AG08396 (cell line): ENCODE data around the gene MKS1.

Source experiments
- DNase-seq: peaks from one replicate; pipeline ENCODE4 v3.0.0; 2012; ENCODE audit warnings: low spot score, mixed read lengths

MKS1 gene

DNA sequence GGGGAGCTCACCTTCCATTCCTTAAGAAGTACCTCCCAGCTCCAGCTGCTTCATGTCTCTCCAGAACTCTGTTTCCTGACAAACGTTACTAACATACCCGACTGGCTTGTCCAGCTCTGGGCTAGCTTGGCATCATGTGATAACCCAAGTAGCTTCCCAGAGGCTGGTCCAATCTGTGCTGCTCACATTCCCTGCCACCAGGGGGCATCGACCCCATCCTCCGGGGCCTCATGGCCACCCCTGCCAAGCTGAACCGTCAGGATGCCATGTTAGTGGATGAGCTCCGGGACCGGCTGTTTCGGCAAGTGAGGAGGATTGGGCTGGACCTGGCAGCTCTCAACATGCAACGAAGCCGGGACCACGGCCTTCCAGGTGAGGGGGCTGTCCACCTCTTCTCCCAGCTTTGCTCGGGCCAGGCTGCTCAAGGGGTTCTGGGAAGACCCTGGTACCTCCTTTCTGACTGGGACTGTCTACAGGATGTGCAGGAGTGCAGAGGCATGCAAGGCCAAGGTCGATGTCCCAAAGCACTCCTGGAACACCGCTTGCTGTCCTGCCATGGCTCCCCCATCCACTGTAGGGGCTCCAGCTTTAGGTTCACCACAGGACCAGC lies 18.9 kb downstream of the MKS1 start:
- peak; percentile 57 for DNase-seq

DNA sequence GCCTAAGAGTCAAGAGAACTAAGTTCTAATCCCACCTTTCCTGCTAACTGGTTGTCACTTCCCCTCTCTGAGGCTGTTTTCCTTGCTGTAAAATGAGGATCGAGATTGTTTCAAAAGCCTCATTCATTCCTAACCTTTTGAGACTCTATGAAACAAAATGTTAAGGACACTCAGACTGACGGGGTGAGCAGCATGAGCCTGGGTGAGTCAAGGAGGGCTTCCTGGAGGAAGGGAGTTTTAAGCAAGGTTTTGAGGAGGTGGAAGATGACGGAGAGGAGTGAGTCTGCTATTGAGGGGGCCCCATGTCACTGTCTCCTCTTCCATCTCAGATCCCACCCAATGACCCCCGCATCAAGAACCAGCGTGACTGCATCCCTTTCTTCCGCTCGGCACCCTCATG lies 22.4 kb downstream of the MKS1 start:
- DNase-seq: no peak

DNA sequence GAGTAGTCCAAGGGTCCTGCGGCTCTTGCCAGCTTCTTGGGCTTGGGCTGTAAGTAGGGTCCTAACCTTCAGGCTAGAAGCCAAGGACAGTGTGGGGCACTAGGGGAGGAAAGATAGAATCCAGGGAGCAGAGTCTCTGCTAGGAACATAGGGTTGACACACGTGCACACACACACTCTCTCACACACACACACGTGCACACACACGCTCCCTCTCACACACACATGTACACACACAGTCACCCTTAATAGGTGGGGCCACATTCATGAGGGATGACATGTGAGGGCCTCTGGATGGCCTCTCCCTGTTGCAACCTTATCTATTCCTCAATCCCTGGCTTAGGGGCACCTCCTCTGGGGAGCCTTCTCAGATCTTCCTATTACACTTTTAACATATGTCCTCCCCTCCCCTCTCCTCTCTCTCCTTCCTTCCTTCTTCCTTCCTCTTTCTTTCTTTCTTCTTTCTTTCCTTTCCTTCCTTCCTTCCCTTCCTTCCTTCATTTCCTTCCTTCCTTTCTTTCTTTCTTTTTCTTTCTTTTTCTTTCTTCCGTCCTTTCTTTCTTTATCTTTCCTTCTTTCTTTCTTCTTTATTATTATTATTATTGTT lies 23.4 kb downstream of the MKS1 start:
- DNase-seq: no peak

DNA sequence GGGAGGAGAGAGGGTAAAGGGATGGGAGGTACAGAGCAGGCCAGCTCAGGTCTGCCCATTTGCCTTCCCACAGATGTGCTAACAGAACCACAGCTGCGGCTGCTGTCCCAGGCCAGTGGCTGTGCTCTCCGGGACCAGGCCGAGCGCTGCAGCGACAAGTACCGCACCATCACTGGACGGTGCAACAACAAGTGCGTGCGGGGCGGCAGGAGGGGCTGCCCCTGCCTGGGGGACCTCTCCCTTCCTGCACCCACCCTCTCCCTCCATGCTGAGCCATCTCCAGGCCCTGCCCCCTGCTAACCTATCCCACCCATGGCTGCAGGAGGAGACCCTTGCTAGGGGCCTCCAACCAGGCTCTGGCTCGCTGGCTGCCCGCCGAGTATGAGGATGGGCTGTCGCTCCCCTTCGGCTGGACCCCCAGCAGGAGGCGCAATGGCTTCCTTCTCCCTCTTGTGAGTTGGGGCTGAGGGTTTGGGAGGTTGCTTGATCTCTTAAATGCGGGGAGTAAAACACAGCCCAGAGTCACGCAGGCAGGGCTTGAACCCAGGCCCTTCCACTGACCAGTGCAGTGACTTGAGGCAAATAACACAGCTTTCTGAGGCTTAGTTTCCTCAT lies 25.3 kb downstream of the MKS1 start:
- no peak for DNase-seq

DNA sequence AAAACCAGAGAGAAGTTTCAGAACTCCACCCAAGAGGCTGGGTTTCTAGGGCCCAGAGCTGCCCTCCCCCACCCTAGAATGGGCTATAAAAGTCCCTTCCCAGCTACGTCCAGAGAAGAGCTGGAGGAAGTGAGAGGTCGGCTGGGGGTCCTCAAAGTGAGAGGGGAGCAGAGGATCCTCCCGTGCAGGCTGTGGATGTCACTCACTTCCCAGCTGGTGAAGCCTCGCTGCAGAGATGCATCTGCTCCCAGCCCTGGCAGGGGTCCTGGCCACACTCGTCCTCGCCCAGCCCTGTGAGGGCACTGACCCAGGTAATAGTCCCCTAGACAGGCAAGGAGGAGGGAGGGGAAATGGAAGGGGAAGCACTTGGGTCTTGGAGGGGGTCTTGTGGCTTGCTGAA lies 26.4 kb downstream of the MKS1 start, which contains the start of gene EPX:
TSS of gene EPX (plus strand) at position 115 of the 400 bp plus-strand sequence. CDS start at position 236, 121 bp downstream.
- no peak for DNase-seq

DNA sequence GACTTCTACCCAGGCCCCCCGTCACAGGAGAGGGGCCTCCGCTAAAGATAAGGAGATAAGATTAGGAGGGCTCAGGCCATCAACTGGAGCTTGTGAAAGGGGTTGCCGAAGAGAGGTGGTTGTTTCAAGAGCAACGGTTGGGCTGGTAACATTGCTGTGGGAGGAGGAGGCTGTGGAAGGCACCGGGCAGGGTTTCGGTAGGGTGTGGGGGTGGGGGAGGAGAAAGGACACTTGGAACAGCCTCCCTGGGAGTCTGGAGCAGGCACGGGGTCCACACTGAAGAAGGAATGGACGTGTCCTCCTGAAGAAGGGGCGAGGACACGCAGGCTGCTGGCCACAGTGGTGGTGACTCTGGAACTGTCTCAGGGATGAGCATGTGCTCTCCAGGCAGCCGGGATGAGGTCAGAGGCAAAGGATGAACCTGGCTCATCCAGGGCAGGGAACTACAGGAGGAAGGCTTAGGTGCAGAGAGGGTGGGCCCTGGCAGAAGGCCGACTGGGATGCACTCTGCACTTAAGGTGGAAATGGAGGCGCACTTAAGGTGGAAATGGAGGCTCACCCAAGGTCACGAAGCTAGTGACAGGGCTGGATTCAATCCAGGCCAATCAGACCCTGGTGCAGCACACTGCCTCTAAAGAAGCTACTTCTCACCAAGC lies 27.7 kb downstream of the MKS1 start:
- no peak for DNase-seq

DNA sequence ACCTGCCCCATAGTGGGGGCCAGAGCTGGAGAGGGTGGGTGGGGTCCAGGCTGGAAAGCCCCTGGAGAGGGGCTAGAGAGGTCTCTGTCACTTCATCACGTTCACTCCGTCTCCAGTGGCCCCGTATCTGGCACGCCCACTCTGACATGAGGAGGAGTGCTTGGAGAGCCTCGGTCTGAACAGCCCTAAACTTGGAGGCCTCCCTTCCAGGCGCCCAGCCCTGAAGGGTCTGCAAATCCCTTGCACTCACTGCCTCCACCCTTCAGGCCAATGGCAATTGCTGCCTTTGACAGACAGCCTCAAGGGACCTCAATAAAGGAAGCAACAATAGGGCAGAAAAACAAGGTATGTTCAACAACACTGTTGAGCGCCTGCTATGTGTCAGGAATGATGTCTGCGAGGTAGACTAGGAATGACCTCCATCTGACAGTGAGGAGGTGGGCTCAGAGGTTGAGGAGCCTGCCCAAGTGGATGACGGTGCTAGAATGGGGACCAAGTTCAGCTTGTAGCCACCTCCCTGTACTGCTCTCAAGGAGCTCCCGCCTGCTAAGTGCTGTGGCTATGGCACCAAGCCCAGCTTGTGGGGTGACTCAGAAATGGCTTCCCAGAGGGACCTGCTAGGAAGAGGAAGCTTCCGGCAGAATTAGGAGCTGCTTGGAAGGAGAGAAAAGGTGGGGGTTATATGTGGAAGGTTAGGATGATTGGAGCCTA lies 29.5 kb downstream of the MKS1 start:
- peak; percentile 89 for DNase-seq

DNA sequence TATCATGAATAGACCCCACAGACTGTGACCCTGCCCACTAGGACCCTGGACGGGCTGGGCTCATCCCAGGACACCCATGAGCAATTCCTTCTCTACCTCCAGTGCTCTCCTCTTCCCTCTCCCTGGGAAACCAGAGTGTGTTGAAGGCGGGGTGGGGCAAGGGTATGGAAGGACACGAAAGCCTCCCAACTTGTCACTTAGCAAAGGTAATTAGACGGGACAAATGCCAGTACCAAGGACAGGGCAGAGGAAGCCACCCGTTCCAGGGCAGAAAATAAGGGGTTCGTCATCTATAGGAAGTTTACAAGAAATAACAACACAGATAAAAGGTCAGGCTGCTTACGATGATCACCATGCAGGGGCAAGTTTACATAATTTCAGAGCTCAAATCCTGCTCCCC lies 31.4 kb downstream of the MKS1 start:
- no peak for DNase-seq

DNA sequence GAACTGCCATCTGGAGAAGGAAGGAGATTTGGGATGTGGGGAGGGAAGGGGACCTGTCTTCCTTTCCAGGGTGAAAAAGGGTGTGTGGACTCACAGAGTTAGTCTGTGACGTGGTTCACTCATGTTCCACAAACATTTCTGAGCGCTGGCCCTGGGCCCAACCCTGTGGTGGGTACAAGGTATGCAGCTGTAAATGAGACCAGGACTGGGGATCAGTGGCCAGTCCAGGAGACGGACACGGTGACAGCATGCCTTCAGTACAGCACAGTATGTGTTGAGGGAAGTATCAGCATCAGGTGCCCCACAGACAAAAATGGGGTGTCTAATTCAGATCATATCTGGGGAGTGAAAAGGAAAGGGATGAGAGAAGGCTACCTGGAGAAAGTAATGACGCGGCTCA lies 32.0 kb downstream of the MKS1 start:
- DNase-seq: no peak

DNA sequence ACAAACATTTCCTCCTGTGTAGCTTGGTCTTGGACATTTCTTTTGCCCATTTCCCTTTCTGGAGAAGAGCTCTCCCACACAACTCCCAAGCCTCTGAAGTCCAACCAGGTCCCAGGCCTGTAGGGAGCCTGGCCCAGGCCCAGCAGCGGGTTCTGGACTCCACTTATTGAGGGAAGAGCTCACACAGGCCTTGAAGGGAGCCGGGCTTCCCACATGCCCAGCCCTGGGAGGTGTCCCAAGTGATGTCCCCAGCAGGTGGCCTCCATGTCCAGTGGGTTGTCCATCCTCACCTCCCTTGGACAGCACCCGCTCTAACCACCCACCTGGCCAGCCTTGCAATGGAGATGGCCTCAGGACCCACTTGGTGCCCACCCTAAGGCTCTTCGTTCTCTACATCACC lies 32.5 kb downstream of the MKS1 start:
- no peak for DNase-seq

DNA sequence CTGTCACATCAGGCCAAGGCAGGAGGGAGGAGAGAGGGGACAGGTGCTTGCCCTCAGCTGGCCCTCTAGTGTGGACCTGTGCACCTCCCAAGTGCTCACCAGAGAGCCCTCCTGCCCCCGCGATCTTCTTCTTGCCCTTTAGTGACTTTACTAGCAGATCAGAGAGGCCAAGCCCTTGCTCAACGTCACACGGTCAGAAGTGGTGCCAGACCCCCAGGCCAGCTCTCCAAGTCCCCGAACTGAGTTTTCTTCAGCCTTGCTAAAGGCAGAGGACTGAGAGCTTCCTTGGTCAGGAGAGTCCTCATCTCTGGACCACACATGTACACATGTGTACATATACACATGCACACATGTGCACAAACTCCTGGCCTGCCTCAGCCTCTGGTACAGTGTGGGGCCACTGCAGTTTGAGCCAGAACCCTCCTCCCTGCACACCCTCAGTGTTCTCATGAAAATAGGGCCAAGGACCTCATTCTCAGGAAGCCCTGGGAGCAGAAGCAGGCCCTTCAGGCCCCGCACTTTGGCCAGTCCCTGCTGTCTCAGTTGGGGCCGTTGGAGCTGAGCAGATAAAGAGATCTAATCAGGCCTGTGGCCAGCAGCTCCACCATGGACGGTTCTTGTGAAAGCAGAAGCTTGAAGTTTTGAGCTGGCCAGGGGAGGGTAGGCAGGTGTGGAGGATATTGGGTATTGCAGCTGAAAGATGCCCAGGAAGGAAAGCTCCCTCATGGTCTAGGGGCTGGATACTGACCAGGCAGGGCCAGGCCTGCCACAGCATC lies 33.9 kb downstream of the MKS1 start:
- DNase-seq: no peak

DNA sequence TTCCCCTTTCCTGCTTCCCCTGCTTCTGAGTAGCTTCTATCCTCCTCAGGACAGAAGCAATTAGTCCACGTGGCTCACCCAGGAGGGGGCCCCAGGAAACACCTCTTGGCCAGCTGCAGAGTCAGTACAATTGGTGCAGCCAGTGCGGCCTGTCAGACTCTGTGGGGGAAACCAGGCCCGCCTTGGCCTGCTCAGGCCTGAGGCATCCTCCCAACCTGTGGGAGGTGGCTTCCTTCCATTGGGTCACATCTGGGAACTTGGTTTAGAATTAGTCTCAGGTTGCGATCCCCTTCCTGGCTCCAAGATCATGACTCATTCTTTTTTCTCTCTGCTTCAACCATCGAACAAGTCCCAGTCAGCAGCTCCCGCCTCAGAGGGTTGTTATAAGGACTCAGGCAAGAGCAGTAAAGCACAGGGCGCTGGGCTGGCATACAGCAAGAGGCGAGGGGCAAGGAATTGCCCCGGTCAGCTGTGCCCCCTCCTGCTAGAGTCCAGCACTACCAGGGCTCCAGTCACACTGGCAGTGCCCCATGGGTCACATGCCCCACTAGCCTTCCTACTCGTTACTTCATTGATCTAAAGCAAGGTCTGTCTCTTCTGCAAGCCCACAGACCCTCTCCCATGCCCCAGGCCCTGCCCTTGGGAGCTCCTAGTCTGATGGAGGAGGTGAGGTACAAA lies 34.6 kb downstream of the MKS1 start:
- no peak for DNase-seq

DNA sequence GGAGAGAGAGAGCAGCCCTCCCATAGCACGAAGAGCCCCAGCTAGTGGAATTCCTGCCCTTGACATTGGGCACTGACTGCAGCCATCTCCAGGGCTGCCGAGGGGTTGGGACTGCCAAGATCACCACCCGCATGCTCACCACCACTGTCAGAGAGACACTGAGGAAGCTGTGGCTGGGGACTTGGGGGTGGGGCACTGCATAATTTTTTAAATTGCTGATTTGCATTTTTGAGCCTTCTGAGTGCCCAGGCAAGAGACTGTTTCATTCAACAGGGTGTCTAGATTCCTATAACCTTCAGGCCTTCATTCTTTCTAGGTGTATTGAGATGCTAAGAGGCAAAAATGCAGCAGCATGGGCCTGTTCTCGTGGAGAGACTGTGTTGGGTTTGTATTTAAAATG lies 35.5 kb downstream of the MKS1 start:
- DNase-seq: no peak

DNA sequence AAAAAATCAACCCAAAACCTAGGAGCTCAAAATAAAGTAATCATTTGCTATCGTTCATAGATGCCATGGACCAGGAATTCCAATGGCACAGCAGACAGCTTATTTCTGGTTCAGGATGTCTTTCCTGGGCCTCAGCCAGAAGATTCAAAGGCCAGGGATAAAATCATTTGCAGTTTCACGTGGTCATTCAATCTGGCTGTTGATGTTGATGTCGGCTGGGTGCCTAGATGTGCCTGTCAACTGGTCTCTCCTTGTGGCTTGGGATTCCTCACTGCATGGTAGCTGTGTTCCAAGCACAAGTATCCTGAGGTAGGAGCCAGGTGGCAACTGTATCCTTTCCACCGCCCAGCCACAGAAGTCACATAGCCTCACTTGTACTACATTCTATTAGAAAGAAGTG lies 37.3 kb downstream of the MKS1 start:
- DNase-seq: no peak

DNA sequence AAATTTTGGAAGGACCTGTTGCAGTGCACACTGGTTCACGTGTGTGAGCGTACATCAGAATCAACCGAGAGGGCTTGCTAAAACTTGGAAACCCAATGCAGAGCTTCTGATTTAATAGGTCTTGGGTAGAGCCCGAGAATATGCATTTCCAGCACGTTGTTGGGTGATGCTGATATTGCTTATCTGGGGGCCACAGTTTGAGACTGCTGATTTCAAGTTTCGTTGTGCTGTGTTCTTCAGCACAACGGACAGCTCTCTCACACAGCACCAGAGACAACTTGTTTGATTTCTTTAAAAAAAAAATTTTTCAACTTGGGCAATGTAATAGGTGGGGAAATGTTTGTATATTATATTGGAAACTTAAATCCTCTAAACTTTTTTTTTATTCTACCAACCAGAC lies 42.9 kb downstream of the MKS1 start:
- DNase-seq: no peak

DNA sequence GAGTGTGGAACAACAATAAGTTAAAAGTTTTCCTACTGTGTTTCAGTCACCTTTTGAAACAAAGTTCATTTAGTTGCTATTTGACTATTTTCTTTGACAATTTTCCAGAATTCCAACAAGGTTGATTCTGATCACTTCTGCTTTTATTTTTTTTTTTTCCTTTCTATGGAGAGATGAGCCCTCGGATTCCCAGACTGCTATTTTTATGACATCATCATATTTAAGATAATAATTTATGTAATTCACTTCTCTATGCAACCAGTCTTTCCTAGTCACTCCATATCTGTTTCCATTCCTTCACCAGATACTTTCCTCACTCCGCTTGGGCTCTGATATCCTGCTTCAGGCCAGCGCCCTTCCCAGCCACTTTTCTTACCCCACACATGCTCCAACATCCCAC lies 44.2 kb downstream of the MKS1 start:
- no peak for DNase-seq

DNA sequence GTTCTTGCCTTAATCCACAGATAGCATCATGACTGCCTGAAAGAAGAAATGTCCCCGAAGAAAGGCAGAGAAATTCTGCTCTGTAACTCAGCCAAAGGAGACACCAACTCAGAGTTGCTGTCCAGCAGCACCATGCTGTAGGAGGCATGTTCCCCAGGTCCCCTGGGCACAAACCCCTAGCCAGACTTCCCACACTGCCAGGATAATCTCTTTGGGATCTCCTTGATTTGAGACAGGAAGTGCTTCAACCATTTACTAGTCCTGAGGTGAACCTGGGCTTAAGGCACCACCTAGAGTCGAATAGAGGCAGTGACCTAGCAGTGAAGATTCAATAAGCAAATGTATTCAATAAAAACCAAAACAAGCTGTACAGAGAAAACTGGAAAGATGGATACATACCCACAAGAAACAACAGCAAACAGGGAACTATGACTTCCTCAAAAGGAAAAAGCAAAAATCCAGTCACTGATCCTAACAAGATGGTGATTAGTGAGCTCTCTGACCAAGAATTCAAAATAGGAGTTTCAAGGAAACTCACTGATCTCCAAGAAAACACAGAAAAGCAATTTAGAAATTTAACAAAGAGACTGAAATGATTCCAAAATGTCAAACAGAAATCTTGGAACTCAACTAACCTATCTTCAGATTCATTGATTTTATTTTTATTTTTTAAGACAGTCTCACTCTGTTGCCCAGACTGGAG lies 46.5 kb downstream of the MKS1 start:
- no peak for DNase-seq

DNA sequence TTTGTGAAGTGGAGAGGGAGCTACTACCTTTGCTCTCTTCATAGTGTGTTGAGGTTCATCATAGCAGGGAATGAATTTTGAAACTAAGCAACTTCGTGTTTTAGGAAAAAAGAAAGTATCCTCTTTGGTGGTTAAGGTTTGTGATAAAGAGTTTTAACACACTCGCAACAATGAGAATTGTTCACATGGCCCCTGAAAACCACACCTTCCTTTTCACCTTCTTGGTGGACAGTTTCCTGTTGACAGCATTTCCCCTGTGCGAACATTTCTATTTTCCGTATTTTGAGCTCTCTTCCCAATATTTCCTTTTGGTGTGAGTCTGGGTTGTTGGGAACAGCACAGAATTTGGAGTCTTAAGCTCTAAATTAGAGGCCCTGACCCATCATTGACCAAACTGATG lies 48.4 kb downstream of the MKS1 start:
- no peak for DNase-seq

DNA sequence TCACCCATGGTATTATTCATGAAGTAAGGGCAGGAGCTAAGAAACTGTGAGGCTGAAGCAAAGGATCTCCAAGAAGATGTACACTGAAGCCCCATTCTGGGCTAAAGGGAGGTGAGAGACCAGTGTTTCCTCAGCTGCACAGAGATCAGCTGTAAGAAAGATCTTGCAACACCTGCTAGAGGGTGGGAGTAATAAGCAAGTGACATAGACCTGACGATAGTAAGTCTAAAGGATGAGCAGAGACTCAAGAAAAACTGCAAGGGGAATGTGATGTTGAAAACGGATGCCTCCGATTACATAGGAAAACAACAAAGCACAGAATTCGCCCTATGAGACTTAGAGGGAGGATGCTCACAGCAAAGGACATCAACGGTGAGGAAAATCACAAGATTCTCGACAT lies 52.4 kb downstream of the MKS1 start, which contains the start of gene OR4D2:
TSS of gene OR4D2 (plus strand) at position 301 of the 400 bp plus-strand sequence. CDS start 2,674 bp downstream, outside the sequence.
- no peak for DNase-seq

DNA sequence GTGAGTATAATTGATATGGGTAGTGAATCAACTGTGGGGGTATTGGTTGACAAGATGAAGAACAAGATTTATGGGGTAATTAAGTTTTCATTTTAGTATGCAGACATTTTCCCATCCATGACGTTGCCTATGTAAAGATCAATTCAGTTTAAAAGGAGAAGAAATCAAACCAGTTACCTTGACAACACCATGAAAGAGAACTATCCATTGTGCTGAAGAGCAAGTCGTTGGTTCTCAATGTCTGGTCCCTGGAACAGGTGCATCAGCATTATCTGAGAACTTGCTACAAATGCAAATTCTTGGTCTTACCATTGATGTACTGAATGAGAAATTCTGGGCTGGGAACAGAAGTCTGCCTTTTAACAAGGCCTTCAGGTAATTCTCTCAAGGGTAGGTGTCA lies 53.1 kb downstream of the MKS1 start:
- no peak for DNase-seq
